Measurements from ENCODE around the gene FLCN. TPM values are rescaled to one million over a fixed set of nuclear protein-coding genes. Genes with fewer than 3 reads are reported as not detected.
A peak's percentile ranks its signal among the peaks of the same experiment; 100 is the strongest.

The FLCN gene
- total RNA-seq, 1 experiment from 2014 or later = 43.4 TPM

DNA sequence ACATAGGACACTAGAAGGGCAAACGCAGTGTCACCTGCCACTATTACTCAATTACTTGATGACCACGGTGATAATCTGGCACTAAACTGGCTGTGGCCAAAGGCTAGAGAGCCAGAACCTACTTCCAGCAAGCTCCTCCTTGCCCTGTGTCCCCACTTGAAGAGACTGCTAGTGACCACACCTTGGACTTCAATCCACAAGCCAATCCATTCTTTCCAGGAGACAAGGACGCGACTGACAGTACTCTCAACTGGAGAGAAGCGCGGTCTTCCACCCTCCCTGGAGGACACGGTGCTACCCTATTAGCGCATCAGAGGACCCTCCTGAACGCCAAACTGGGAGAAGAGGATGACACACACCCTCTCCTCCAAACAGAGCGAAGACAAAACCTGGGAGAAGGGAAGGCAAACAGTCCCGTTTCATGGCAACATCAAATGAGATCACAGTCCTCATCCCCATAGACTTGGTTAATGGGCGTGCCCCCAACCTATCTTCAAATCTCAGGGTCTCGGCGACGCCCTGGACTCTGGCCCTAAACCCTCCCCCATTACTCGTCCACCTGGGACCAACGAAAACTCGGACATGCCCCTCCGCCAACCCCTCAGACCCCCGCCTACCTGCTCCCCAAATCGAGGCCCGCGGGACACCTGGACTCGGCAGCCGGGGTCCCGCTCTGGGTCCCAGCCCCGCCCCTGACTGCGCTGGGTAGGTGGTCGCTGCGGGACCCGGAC is 508 bp downstream of the FLCN start:
- peak; percentile 41 for DNase-seq (ENCODE audit: low read depth)

GRCh38 chr17:17235212-17236174 is 1.5 kb downstream of the FLCN start:
- DNase-seq (ENCODE audit: low read depth) = peak; percentile 49

DNA sequence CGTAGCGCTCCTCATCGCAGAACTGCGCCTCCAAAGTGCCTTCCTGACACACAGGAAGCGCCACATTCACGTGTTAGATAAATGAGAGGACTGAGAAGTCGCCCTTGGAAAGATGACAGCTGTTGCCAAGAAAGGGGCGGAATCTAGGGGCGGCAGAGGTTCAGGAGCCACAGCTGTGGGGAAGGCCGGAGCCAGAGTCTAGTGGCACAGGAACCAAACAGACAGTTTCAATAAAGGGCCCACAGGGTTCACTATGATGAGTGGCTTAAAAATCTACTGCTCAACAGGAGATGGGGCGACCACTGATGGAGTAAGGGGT is 4.7 kb downstream of the FLCN start:
- no peak for DNase-seq (ENCODE audit: low read depth)

DNA sequence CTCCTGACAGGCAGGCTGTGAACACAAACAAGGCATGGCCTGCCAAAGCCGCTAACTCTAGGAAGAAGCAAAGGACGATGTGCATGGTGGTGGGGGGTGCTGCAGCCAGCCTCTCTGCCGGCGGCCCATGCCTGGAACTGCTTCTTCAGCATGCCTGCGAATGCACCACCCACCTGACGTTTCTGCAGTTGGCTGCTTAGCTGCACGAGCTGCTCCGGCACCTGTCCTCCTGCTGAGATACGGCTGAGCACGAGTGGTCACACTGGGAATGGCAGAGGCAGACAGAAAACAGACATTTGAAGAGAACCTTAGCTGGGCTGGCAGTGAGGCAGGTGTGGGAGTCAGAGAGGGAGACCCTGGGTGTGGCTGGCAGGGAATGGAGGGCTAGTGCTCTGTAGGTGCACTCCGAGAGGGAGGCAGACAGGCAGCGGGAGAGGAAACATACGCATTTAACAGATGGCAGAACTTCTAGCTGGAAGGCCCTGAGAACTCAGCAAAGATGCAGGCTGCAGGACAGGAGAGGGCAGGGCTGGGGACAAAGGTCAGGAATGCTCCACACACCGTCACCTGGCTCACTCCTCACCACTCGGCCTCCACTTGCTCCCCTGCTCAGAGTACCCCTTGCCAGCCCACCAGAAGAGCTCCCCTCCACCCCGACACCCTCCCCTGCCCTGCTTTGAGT is 5.2 kb downstream of the FLCN start:
- DNase-seq (ENCODE audit: low read depth) = no peak

GRCh38 chr17:17229416-17230384 is 7.3 kb downstream of the FLCN start:
- DNase-seq (ENCODE audit: low read depth) = no peak

GRCh38 chr17:17228521-17229279 is 8.3 kb downstream of the FLCN start:
- no peak for DNase-seq (ENCODE audit: low read depth)

DNA sequence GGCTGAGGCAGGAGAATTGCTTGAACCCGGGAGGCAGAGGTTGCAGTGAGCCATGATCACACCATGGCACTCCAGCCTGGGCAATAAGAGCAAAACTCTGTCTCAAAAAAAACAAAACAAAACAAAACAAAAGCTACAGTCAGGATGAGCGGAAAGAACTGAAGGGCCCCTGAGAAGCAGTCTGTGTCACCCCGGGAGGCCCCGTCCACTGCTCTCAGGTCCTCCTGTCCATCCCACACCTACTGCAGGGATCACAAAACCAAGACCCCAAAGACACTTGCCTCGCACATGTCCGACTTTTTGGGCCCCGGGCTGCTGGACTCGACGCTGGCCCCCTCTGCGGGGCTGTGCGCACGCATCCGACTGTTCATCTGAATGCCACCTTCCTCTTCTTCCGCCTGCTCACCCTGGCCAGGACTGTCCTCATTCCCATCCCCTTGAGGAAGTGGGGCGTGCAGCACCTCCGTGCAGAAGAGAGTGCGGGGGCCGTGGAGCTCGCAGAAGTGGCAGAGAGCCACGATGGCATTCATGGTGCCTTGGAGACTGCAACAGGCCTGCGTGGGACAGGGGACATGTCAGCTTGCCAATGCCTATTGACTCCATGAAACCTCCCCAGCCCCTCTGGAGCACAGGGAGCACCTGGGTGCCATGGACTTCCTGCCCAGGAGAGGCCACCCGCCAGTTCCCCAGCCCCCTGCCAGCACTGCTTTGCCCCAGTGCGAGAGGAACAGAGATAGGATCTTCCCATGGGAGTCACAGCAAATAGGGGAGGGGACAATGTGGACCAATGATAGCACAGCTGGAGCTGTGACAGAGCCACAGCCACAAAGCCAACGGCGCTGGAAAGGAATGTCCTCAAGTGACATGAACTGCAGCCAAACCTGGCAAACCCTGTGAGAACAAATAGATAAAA is 9.1 kb downstream of the FLCN start:
- DNase-seq (ENCODE audit: low read depth) = no peak

- no peak for DNase-seq (ENCODE audit: low read depth)
These were observed 10.3 kb downstream of the FLCN start for GRCh38 chr17:17226451-17227265.

GRCh38 chr17:17225901-17226300 is 11.1 kb downstream of the FLCN start:
- no peak for DNase-seq (ENCODE audit: low read depth)

- no peak for DNase-seq (ENCODE audit: low read depth)
These were observed 12.8 kb downstream of the FLCN start for GRCh38 chr17:17224137-17224536.

GRCh38 chr17:17223736-17224135 is 13.2 kb downstream of the FLCN start:
- DNase-seq (ENCODE audit: low read depth) = no peak

GRCh38 chr17:17221329-17221728 is 15.6 kb downstream of the FLCN start:
- no peak for DNase-seq (ENCODE audit: low read depth)

GRCh38 chr17:17220529-17220928 is 16.4 kb downstream of the FLCN start:
- DNase-seq (ENCODE audit: low read depth) = no peak

- no peak for DNase-seq (ENCODE audit: low read depth)
These were observed 19.0 kb downstream of the FLCN start for GRCh38 chr17:17217995-17218394.

GRCh38 chr17:17216776-17217175 is 20.2 kb downstream of the FLCN start:
- no peak for DNase-seq (ENCODE audit: low read depth)

GRCh38 chr17:17216236-17216635 is 20.7 kb downstream of the FLCN start:
- no peak for DNase-seq (ENCODE audit: low read depth)

- no peak for DNase-seq (ENCODE audit: low read depth)
These were observed 21.4 kb downstream of the FLCN start for GRCh38 chr17:17215575-17215974.

All from LHCN-M2 (cell line).